Measurements from ENCODE around the gene LAMC3.

Gene LAMC3

DNA sequence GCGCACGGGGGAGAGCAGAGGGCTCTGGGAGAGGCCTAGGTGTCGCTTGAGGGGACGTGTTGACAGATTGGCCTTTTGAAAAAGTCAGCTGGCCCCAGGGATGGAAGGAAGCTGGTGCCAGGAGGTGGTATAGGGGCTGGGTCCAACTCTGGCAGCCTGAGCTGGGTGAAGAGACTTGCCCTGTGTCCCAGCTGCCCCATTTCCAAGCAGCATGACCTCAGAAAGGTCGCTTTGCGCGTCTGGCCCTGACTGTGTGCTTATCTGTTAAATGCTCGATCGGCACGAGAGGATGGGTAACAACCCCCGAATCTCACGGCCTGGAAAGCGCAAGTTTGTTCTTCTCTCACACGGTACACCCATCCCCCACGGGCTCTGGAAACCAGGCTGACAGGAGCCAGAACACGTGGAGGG, 31.2 kb upstream of the LAMC3 start:
- no peak for DNase-seq (ENCODE audit: low read depth in 4 of 4, low spot score in 1 of 4)

DNA sequence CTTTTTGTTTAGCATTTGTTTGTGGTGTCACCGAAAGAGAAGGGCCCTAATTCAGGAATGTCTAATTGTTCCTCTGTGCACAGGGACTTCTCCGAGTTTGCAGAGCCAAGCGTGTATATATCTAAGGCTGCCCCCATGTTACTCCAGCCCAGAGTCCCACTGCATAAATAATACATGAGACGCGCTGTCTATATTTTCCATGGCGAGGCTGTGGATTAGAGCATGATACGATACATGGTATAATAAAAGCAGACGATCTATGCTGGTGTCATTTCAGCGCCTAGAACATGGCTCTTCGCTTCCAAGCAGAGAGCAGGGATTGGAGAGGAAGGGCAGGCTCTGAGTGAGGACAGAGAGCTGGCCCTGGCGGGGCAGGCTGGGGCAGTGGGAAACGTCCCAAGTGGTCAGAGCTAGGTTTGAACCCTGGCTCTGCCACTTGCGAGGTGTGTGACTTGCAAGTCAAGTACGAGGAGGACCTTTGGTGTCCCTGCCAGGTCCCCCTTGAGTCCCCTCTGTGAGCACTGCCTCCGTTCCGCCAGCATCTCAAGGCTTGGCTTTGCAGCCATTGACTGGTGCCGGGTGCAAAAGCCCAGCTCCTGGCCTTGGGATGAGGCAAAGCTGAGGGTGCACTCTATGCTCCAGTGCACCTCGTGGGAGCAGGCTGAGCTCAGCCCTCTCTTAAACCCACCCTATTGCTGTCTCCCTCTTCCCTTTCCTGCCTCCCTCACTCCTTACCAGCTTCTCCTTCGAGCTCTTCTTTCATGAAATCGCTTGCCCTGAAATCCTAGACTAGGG, 29.2 kb upstream of the LAMC3 start:
- no peak for DNase-seq (ENCODE audit: low read depth in 4 of 4, low spot score in 1 of 4)

DNA sequence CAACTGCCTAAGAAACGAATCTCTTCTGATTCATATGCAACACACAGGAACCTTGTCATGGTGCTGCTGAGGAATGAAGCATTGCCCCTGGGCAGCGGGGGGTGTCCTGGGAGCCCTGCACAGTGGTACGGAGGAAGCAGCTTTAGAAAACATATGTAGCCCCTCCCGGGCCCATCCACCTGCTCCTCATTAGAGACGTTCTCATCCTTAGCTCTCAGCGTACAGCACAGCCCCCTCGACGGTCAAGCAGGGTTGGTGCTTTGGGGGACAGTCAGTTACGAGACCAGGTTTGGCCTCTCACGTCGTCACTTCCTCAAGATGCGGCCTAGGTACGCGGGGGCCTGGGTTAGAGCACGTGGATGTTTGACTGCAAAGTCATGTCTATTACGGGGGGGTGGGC, 28.4 kb upstream of the LAMC3 start:
- DNase-seq (ENCODE audit: low read depth in 4 of 4, low spot score in 1 of 4): no peak

DNA sequence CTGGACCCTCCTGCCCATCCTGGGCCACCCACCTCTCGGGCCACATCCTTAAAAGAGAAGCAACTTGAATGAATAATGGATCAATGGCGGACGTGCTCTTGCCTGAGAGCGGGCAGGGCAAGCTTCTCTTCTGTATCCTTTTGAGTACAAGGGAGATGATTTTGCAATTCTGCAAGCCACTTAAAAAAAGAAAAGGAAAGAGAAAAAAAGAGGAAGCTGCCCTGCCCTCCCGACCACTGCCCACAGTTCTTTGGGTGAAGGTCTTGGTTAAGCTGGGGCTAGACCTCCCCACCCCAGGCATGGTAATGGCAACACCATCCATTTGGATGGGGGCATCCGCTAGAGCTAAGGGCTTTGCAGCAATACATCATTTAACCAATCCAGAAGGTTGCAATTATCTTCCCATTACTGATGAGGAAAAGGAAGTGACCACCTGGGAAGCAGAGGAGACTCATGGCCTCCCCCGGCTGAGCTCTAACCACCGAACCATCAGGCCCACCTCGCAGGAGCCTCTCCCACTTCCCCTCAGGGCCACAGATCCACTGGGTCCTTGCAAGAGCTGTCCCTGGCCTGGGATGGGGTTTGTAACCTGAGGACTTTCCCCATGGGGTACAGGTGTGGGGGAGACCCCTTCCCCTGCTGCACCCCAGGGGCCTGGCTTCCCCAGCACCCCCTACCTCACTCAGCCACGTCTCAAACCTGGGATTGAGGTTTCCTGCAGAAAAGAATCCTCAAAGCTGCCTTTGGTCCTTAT, 27.8 kb upstream of the LAMC3 start:
- no peak for DNase-seq (ENCODE audit: low read depth in 4 of 4, low spot score in 1 of 4)

DNA sequence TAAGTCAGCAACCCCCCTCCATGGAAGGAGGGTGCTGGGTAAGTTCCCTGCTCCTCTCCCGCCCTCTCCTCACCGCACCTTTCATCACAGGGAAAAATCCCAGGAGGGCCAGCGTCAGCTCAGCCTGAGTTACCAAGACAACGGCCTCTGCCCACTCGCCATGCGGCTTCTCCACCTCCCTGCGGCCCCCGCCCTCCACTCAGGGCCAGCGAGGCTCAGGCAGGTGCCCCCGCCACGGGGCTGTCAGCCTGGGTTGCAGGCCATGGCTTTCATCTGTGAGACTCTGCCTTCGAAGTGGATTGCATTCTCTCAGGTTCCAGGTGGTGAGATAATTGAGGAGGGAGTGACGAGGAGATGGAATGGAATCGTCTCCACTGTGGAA, 27.2 kb upstream of the LAMC3 start:
- DNase-seq (ENCODE audit: low read depth in 4 of 4, low spot score in 1 of 4): no peak

DNA sequence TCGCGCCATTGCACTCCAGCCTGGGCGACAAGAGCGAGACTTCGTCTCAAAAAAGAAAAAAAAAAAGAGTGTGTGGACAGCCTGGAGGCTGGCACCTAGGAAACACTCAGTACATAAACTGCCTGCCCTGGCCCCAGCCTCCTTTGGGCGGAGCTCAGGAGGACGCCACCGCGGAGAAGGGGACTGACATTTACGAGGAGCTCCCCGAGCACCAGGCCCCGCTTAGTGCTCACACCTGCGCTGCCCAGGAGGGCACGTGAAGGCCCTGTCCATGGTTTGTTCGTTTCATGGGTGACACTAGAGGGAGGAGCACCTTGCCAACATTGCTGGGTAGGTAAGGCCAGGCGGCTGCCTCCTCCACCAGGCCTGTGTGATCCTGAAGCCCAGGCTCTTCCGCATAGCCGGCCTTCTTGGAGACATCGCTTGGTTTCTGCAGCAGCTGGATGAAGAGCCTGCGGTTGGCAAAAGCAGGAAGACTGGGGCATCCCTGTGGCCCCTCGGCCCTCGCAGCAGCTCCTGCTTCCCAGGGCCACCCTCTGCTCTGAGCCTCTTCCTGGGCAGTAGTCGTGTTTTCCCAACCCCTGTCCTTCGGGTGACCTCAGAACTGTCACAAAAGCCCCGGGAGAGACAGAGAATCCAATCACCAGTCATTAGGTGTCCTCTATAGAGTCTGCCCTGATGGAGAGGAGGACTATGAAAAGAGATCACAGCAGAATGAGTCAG, 26.2 kb upstream of the LAMC3 start:
- DNase-seq (ENCODE audit: low read depth in 4 of 4, low spot score in 1 of 4): no peak

DNA sequence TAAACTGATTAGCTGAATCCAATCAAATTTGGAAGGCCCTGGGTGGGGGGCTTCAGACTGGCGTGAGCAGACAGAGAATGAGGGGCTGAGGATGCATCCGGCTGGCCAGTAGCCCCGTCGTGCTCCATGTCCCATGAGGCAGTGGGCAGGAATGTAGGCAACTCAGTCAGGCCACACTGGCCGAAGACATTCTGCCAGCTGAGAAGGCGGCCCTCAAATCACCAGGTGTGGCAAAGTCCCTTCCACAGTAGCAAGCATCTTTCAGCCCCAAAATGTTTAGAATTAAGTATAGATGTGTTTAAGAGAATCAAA, 25.7 kb upstream of the LAMC3 start:
- DNase-seq (ENCODE audit: low read depth in 4 of 4, low spot score in 1 of 4): no peak

DNA sequence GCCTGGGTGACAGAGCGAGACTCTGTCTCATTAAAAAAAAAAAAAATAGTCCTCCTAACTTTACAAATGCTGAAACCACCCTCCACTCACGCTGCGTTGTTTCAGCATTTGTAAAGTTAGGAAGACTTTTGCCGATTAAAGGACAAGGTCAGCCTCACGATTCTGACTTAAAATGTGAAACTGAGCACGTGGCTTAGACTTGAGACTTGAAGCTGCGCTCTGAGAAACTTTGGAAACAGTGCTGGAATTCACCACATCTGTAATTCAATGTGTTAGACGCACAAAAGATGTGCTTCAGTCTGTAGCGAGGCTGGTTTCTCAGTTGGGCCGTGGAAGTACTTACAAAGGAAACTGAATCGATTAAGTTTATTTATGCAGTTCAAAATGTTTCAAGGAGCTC, 25.0 kb upstream of the LAMC3 start:
- no peak for DNase-seq (ENCODE audit: low read depth in 4 of 4, low spot score in 1 of 4)

DNA sequence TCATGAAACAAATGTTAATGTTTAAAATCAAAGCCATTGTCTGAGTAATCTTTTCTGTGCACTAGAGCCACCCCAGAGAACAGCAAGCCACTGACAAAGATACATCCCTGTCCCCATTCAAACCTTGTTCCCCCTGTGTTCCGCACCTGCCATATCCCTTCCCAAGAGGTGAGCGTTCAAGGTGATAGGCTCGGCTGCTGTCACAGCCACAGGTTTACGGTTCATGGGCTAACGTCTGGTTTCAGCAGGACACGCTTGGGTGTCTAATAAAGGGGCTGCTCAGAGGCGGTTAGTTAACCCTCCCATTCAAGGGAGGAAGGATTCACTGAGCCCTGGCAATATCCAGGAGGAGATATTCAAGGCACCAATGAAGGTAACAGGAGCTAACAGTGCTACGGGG, 24.5 kb upstream of the LAMC3 start:
- DNase-seq (ENCODE audit: low read depth in 4 of 4, low spot score in 1 of 4): no peak

DNA sequence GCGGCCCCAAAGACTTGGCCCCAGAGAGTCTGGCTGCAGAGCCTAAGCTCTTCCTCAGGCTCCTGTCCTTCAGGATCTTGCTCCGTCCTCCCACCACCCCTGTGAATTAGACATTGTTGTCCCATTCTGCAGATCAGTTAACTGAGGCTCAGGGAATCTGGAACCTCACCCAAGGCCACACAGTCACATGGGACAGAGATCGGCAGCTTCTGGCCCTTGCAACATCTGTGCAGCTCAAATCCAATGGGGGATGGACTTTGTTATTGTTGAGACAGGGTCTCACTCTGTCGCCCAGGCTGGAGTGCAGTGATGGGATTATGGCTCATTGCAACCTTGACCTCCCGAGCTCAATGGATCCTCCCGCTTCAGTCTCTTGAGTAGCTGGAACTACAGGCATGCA, 23.9 kb upstream of the LAMC3 start:
- no peak for DNase-seq (ENCODE audit: low read depth in 4 of 4, low spot score in 1 of 4)

DNA sequence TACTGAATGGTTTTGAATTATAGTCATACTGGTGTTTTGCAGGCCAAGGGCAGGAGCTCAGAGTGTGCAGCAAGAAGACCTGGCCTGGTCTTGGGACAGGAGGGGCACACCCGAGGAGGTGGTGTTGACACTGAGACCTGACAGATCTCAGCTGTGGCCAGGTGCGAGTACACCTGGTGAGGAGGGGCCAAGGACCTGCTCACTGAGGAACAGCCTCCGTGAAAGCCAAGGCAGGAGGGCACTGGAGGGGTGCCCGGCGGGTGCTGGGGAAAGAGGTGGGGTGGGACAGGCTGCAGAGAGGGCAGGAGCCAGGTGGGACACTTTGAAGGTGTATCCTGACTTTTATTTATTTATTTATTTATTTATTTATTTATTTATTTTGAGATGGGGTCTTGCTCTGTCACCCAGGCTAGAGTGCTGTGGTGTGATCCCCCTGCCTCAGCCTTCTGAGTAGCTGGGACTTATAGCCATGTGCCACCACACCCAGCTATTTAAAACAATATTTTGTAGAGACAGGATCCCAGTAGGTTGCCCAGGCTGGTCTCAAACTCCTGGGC, 23.3 kb upstream of the LAMC3 start:
- DNase-seq (ENCODE audit: low read depth in 4 of 4, low spot score in 1 of 4): no peak

DNA sequence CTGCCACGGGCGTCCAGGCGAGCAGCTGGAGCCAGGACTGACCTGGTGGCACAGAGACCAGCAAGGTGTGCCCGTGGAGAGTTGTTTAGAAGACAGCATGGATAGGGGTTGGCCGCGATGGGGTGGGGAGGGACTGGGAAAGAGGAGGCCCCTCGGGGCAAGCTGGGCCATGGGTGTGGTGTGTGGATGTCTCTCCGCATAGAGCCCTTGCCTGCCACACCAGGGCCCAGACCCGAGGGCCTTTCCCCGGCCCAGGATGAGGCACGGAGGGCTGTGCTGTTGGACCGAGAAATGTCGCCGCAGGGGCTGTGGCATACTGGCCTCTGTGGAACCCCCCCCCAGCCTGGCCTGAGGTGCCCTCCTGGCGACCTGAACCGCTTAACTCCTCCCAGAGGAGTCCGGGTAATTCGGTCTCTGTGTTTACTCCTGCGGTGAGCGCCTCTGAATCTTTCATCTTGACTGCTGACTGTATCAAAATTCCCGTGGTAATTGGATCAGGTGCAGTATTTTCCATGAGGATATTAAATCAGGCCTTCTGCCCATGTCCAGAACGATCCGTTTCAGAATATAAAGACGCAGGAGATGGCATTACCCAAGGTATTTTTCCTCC, 22.5 kb upstream of the LAMC3 start:
- no peak for DNase-seq (ENCODE audit: low read depth in 4 of 4, low spot score in 1 of 4)

DNA sequence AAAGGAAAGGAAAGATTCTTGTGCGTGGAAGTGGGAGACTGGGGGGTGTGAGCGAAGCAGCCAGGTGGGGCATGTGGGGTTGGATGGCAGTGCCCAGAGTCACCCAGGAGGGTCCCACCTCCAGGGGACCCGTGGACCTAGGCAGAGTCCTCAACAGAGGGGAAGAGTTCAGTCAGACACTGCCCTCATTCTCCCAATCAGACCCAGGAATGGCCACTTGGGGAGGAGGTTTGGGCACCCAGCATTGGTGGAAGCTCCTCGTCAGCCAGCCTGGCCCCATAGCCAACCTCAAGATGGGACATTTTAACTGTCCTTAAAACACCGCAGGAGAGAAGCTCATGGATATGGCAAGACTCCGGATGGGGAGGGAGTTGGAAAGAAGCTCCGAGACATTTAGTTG, 21.9 kb upstream of the LAMC3 start:
- DNase-seq (ENCODE audit: low read depth in 4 of 4, low spot score in 1 of 4): no peak

DNA sequence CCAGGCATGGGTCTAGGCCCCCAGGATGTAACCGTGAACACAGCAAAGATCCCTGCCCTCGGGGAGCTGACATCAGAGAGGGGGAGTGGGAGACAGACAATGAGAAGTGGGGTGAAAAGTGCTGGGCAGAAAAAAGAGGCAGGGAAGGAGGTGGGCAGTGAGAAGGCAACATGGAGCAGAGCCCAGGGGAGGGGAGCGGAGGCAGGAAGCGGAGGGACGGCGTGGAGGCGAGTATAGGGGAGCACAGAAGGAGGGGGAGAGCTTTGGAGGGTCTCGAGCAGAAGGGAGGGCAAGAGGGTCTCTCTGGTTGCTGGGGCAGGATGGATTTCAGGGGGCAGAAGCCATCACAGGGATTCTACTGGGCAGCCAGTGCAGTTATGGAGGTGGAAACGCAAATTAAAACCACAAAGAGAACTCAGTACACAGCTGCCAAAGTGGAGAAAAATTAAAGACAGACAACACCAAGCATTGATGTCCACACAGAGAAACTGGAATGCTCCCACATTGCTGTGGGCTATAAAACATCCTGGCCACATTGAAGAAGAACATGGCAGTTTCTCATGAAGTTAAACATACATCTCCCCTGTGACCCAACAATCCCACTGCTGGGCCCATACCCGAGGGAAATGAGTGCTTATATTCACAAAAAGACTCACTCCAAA, 21.1 kb upstream of the LAMC3 start:
- no peak for DNase-seq (ENCODE audit: low read depth in 4 of 4, low spot score in 1 of 4)

DNA sequence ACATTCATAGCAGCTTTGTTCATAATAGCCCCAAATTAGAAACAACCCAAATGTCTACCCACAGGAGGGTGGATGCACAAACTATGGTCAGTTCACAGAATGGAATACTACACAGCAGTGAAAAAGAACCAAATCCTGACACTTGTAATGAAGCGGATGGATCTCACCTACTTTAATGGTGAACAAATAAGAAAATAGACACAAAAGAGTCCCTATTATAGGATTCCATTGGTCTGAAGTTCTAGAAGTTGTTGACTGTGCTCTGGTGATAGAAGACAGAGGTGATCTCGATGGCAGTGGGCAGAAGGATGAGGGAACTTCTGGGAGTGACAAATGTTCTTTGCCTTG, 20.6 kb upstream of the LAMC3 start:
- DNase-seq (ENCODE audit: low read depth in 4 of 4, low spot score in 1 of 4): no peak

DNA sequence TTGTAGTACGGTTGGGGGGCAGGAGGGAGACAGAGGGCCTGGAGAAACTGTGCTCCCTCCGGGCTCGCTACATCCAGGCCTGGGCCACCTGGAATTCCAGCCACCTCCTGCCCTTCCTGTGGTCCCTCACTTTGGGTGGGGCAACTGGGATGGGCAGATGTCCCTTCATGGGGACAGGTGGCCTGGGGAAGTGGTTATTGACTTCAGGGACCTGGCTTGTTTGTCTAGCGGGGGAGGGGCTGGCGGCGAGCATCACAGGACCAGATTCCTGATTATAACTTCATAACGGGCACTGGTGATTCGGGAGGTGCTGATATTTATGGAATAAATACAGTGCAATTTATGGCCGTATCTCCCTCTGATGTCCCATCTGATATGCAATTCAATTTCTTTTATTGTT, 20.1 kb upstream of the LAMC3 start:
- DNase-seq (ENCODE audit: low read depth in 4 of 4, low spot score in 1 of 4): no peak

DNA sequence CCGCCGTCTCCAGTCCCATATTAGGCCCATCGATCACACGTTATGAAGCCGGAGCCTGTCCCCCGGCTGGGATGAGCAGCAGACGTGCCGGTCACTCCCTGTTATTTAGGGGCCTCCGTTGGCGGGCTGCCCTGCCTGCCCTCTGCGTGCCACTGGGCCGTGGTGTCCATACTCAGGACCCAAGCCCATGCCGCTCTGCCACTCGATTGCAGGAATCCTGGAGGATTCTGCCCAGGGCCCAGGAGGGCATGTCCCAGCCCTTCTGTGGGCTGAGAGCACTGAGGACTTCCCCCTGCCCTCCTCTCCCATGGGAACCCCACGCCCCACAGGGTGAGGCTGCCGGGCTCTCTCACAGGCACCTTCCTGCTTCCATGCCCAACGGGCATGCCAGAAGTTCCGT, 19.6 kb upstream of the LAMC3 start:
- DNase-seq (ENCODE audit: low read depth in 4 of 4, low spot score in 1 of 4): no peak

DNA sequence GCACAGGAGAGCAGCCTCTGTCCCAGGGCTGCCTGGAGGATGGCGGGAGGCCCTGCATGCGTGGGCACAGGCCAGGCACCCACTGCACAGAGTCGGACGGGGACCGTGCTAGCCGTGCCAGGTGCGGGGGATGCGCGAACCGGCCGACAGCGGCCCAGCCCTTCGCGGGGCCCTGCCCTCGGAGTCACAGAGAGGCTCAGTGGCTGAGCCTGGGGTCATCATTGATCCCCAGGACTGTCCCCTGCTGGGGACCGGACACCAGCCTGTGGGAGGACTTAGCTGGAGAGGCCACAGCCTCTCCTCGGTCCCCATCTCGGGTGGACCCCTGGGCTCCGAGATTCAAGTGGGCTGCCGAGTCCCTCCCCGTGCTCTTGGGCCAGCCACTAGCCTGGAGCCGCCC, 19.1 kb upstream of the LAMC3 start:
- DNase-seq (ENCODE audit: low read depth in 4 of 4, low spot score in 1 of 4): no peak

DNA sequence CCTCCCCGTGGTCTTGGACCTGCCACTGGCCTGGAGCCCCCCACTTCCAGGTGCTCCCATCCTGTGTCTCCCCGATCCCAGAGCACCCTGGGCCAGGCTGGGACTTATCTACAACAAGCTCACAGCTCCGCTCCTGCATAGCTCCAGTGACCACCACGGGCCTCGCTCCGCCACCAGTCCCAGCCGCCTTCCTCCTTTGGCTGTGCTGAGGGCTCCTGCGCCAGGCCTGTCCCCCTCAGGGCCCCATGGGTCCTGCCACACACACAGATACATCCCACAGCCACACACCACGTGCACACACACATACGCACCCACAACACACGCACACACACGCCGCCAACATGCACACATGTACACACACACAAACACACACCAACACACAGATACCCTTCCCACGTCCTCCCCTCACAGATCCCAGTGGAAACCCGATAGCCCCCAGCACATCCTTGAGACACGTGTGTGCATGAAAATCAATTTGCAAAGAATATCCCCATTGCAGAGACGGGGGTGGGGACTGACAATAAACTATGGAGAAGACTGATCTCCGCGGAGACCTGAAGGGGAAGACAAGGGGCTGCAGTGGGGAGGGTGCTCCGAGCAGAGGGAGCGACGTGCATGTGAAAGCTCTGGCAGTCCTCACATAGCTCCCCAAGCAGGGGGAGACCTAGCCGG, 18.5 kb upstream of the LAMC3 start:
- DNase-seq (ENCODE audit: low read depth in 4 of 4, low spot score in 1 of 4): no peak

DNA sequence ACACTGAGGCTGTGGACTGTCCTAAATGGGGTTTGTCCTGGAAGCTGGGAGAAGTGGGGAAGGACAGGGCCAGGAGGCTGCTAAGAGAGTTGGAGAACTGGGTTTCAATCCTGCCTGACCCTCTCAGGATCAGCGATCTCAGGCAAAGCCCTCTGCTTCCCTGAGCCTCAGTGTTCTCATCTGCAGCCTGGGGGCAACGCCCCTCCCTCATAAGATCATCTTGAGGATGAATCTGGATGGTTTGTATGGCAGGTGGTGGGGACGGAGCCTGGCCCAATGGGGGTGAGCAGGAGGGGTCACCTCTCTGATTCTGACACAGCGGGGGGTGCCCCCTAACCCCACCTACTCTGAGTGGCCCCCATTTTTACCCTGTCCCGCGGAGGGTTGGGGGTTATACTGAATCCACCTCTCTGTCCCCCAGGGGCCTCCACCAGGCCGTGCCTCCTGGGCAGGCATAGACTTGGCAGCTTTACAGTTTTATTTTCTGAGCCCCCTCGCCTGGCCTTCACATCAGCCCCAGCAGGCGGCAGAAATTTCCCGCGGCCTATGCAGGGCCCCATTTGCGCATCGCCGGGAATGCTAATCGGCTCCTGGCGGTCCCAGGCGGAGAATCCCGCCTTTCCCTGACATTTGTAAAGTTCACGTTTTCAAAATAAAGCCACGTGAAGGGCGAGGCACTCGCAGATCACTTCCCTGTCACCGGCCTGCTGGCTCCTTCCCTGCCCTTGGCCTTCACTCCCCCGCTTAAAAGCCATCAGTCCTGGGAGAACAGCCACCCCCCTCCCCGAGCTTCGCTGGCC, 17.8 kb upstream of the LAMC3 start:
- DNase-seq (ENCODE audit: low read depth in 4 of 4, low spot score in 1 of 4): no peak
